ENCODE measurements around the gene DLX1. TPM values are rescaled to one million over a fixed set of nuclear protein-coding genes. Genes with fewer than 3 reads are reported as not detected.
"Not testable (repeated sequence)": the region's sequence is repeated elsewhere in the genome, so short reads cannot be mapped to it uniquely, and the experiment has no call there.

The DLX1 gene
- total and polyA plus RNA-seq, 8 donors: 0.25 to 1.1 TPM; not detected in 6

DNA sequence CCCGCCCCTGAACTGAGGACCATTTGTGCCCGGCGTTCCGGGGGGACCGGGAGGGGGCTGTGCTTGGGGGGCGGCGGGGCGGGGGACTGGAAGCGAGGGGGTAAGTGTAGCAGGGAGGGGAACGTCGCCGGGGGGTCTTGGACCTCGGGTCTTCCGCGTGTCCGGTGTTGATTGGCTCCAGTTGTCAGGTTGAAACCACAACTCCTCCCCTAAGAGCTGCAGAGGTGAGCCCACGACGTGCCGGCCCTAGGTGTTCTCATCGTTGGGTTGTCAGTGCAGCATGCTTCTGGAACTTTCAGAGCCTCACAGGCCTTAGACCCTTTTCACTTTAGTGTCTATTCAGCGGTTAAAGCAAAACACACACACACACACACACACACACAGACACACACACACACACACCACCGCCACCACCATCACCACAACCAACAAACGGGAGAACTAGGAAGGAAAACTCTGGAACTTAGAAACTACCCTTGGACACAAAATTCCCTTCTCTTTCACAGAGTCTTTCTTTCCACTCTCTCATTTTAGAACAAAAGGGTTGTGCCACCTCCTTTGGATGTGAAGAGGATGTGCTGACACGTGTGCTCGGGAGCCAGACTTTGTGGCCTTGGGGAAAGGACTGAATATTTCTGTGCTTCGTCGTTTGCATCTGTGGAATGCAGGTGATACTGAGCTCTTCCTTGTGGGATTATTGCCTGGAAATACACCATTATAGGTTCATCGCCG is 24.1 kb downstream of the DLX1 start:
- TF ChIP-seq, protein P1, sequence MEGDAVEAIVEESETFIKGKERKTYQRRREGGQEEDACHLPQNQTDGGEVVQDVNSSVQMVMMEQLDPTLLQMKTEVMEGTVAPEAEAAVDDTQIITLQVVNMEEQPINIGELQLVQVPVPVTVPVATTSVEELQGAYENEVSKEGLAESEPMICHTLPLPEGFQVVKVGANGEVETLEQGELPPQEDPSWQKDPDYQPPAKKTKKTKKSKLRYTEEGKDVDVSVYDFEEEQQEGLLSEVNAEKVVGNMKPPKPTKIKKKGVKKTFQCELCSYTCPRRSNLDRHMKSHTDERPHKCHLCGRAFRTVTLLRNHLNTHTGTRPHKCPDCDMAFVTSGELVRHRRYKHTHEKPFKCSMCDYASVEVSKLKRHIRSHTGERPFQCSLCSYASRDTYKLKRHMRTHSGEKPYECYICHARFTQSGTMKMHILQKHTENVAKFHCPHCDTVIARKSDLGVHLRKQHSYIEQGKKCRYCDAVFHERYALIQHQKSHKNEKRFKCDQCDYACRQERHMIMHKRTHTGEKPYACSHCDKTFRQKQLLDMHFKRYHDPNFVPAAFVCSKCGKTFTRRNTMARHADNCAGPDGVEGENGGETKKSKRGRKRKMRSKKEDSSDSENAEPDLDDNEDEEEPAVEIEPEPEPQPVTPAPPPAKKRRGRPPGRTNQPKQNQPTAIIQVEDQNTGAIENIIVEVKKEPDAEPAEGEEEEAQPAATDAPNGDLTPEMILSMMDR (IDR thresholded peaks at IDR 0.05): no peak
- TF ChIP-seq POLR2AphosphoS5 (IDR thresholded peaks at IDR 0.05): no peak
- TF ChIP-seq POLR2A (IDR thresholded peaks at IDR 0.05): no peak
- no peak for TF ChIP-seq EP300 (IDR thresholded peaks at IDR 0.05)
- Histone ChIP-seq H3K4me3 (no peak overlapping the region), H3K36me3 (no peaks in the 10 kb centered on the region), H3K27me3 (peaks cover 21 to 79% (median 54%) of the 10 kb centered on the region in 3 donors), H3K27ac (no peak overlapping the region), H3K4me1 (peaks cover 12 to 26% (median 20%) of the 10 kb centered on the region in 4 donors), H3K9me3 (no peaks in the 10 kb centered on the region)
- intact Hi-C loops (cut with DNase I; ENCODE audit: low total_unique reads): loop anchor here (10.0 kb wide), 2 partner anchors 295 to 405 kb away; no protein-coding TSS in a partner anchor
- whole genome bisulfite sequencing, 5 donors: 36 to 48% (median 43%) methylated on average over 29 of the region's 29 CpGs
- no peak for DNase-seq

DNA sequence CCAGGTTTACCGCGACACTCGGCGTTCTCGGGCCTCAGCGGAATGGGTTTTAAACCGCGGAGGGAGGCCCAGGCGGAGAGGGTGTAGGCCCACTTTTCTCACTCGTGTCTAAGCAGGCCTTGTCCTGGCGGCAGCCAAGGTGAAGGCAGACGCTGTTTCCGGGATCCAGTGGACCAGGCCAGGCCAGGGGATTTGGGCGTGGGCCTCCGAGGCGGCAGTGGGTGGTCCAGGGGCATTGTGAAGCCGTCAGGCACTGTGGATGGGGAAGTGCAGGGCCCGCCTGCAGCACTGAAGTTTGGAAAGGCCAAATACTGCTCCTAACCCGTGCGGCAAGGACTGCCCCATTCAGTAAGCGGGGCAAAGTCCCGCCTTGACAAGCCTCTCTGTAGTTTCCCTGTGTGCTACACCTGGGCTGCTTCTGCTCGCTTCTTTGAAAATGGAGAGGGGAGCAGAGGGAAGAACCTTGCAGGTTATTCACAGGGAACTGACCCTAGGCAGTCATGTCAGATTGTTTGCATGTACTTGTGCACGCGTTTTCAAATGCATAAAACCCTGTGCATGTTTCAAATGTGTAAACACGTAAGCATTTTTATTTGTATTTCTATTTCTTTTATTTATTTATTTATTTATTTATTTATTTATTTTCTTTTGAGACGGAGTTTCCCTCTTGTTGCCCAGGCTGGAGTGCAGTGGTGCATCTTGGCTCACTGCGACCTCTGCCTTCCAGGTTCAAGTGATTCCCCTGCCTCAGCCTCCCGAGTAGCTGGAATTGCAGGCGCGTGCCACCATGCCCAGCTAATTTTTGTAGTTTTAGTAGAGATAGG is 24.9 kb downstream of the DLX1 start:
- Histone ChIP-seq H3K27me3 (peaks cover 17 to 73% (median 47%) of the 10 kb centered on the region in 3 donors), H3K4me3 (no peak overlapping the region), H3K4me1 (peaks cover 12 to 26% (median 20%) of the 10 kb centered on the region in 4 donors), H3K9me3 (no peaks in the 10 kb centered on the region), H3K36me3 (no peaks in the 10 kb centered on the region), H3K27ac (no peak overlapping the region)
- WGBS, 5 donors: 50 to 68% (median 62%) methylated on average over 30 to 31 of the region's 31 CpGs
- peak in 1 of 2 donors; percentile 30 for DNase-seq
- intact Hi-C loops (cut with DNase I; ENCODE audit: low total_unique reads): loop anchor here (10.0 kb wide), 2 partner anchors 295 to 405 kb away; no protein-coding TSS in a partner anchor
- TF ChIP-seq, protein P1 (IDR thresholded peaks at IDR 0.05): no peak
- no peak for TF ChIP-seq POLR2AphosphoS5 (IDR thresholded peaks at IDR 0.05)

DNA sequence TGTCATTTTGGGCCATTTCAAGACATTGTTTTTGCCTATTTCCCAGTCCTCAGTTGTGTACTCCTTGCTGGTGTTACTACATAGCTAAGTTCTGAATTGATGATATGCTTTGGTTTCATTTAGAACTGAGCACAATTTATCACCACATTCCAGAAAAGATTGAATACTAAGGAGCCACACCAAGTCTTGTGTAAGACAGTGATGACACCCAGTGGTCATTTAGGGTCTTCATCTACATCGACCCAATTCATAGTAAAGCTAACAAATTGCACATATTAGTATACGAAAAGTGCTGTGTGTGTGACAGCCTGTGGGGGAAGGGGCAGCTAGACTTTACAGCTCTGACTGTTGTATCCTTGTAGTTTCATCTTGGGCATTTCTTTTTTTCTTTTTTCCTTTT is 28.3 kb downstream of the DLX1 start:
- Histone ChIP-seq H3K36me3 (no peaks in the 10 kb centered on the region), H3K9me3 (no peaks in the 10 kb centered on the region), H3K4me1 (no peaks in the 10 kb centered on the region), H3K4me3 (no peak overlapping the region), H3K27ac (no peak overlapping the region), H3K27me3 (peaks cover 0 to 50% (median 18%) of the 10 kb centered on the region in 3 donors)
- WGBS, 5 donors: 25 to 48% (median 44%) methylated on average over 2 of the region's 2 CpGs
- peak in 1 of 2 donors; percentile 50 for DNase-seq
- no peak for TF ChIP-seq POLR2A (IDR thresholded peaks at IDR 0.05)
- TF ChIP-seq, protein P1 (IDR thresholded peaks at IDR 0.05): peak in 1 of 7 experiments; percentile 5
- intact Hi-C loops (cut with DNase I; ENCODE audit: low total_unique reads): no loop called here

DNA sequence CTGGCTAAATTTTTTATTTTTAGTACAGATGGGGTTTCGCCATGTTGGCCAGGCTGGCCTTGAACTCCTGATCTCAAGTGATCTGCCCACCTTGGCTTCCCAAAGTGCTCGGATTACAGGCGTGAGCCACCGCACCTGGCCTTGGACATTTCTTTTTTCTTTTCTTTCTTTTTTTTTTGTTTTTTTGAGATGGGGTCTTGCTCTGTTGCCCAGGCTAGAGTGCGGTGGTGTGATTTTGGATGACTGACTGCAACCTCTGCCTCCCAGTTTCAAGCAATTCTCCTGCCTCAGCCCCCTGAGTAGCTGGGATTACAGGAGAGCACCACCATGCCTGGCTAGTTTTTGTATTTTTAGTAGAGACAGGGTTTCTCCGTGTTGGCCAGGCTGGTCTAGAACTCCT is 28.9 kb downstream of the DLX1 start:
- intact Hi-C loops (cut with DNase I; ENCODE audit: low total_unique reads): not testable (repeated sequence)

More for the DNA sequence above, 28.9 kb downstream of the DLX1 start:
- H3K27me3 ChIP-seq: peaks cover 0 to 44% (median 12%) of the 10 kb centered on the region in 3 donors
- not testable (repeated sequence) for H3K36me3 ChIP-seq, H3K9me3 ChIP-seq, H3K27ac ChIP-seq, H3K4me3 ChIP-seq, H3K4me1 ChIP-seq, DNase-seq
- WGBS, 5 donors: 89 to 94% (median 90%) methylated on average over 6 of the region's 6 CpGs

Measured in stomach (tissue), 9 donors.